GM23338 (cell line): ENCODE results near the gene CHST14. TPM values are rescaled to one million over a fixed set of nuclear protein-coding genes. Genes with fewer than 3 reads are reported as not detected.

ENCODE experiments used
- ATAC-seq: fragments of 200-7000 bp; cut with Tn5 transposase; 3 replicates; pipeline ENCODE4 v1.9.1; 2020
- DNase-seq: peaks from one replicate; pipeline ENCODE4 v3.0.0-alpha.2; 2015; ENCODE audit warnings: low spot score
- H2AFZ ChIP-seq: fragments of 200-600 bp; sonication (generic); 2 replicates; pipeline ENCODE4 v1.8.0; 2016; ENCODE audit warnings: antibody characterized with exemption, mild to moderate bottlenecking, moderate library complexity
- H3F3A ChIP-seq: fragments of 200-600 bp; sonication (generic); replicated peaks from 2 replicates; pipeline ENCODE4 v1.8.0; 2017; ENCODE audit warnings: antibody characterized with exemption, mixed run types, low read depth
- H3K27ac ChIP-seq: fragments of 200-600 bp; sonication (generic); 2 replicates; pipeline ENCODE4 v1.6.1; 2016; ENCODE audit warnings: low read depth
- H3K27me3 ChIP-seq: fragments of 200-600 bp; sonication (generic); 2 replicates; pipeline ENCODE4 v1.8.0; 2016; ENCODE audit warnings: mild to moderate bottlenecking, mixed run types, moderate library complexity; ENCODE audit not compliant: insufficient read depth
- H3K36me3 ChIP-seq: fragments of 200-600 bp; sonication (generic); 2 replicates; pipeline ENCODE4 v1.8.0; 2016; ENCODE audit warnings: mild to moderate bottlenecking; ENCODE audit not compliant: insufficient read depth
- H3K4me1 ChIP-seq: fragments of 200-600 bp; sonication (generic); 2 replicates; pipeline ENCODE4 v1.8.0; 2016; ENCODE audit warnings: mild to moderate bottlenecking, moderate library complexity; ENCODE audit not compliant: insufficient read depth
- H3K4me2 ChIP-seq: fragments of 200-600 bp; sonication (generic); 2 replicates; pipeline ENCODE4 v1.7.1; 2017; ENCODE audit warnings: mixed run types
- H3K4me3 ChIP-seq: fragments of 200-600 bp; sonication (generic); 2 replicates; pipeline ENCODE4 v1.6.1; 2016; ENCODE audit warnings: mixed run types
- H3K79me2 ChIP-seq: fragments of 200-600 bp; sonication (generic); replicated peaks from 2 replicates; pipeline ENCODE4 v1.8.0; 2017; ENCODE audit warnings: mild to moderate bottlenecking; ENCODE audit not compliant: insufficient read depth
- H3K9me2 ChIP-seq: fragments of 200-600 bp; sonication (generic); 2 replicates; pipeline ENCODE4 v1.8.0; 2017; ENCODE audit not compliant: insufficient read depth
- H4K20me1 ChIP-seq: fragments of 200-600 bp; sonication (generic); replicated peaks from 2 replicates; pipeline ENCODE4 v1.8.0; 2017; ENCODE audit warnings: mild to moderate bottlenecking; ENCODE audit not compliant: insufficient read depth
- H3K27ac Mint-ChIP-seq: 2 replicates; pipeline ENCODE4 v1.8.0; 2020; ENCODE audit warnings: inconsistent platforms, mild to moderate bottlenecking, moderate library complexity, mixed read lengths
- H3K27me3 Mint-ChIP-seq: 3 replicates; pipeline ENCODE4 v1.8.0; 2022; ENCODE audit warnings: low read depth, mild to moderate bottlenecking, moderate library complexity, mixed read lengths, inconsistent platforms; ENCODE audit not compliant: insufficient read depth, poor library complexity
- H3K36me3 Mint-ChIP-seq: 3 replicates; pipeline ENCODE4 v1.8.0; 2021; ENCODE audit warnings: low read depth, mild to moderate bottlenecking, inconsistent platforms, moderate library complexity, mixed read lengths
- H3K4me1 Mint-ChIP-seq: 3 replicates; pipeline ENCODE4 v1.8.0; 2020; ENCODE audit warnings: mild to moderate bottlenecking, inconsistent platforms, mixed read lengths
- H3K4me3 Mint-ChIP-seq: 3 replicates; pipeline ENCODE4 v1.8.0; 2021; ENCODE audit warnings: moderate library complexity, mild to moderate bottlenecking, inconsistent platforms, mixed read lengths
- H3K9me3 Mint-ChIP-seq: 3 replicates; pipeline ENCODE4 v1.8.0; 2020; ENCODE audit warnings: moderate library complexity, mild to moderate bottlenecking, inconsistent platforms, mixed read lengths
- CTCF ChIP-seq, 2 experiments: fragments of 200-600 bp in 1 of 2; sonication (generic) in 1 of 2; conservative IDR thresholded peaks; 2 replicates each; pipeline versions ENCODE4 v1.5.1 to v1.6.1; 2016 to 2017; ENCODE audit warnings: antibody characterized with exemption in 2 of 2, low read depth in 2 of 2, mild to moderate bottlenecking in 2 of 2, moderate library complexity in 1 of 2
- EZH2phosphoT487 ChIP-seq: fragments of 200-600 bp; sonication (generic); IDR thresholded peaks from one replicate; pipeline ENCODE4 v1.8.1; 2018; ENCODE audit warnings: antibody characterized with exemption; ENCODE audit not compliant: unreplicated experiment
- JUNB ChIP-seq: IDR thresholded peaks from one replicate; pipeline ENCODE4 v1.6.1; 2016; ENCODE audit warnings: antibody characterized with exemption; ENCODE audit not compliant: unreplicated experiment
- NANOG ChIP-seq: IDR thresholded peaks from 2 replicates; pipeline ENCODE4 v1.6.1; 2016; ENCODE audit warnings: antibody characterized with exemption, borderline replicate concordance
- POLR2AphosphoS5 ChIP-seq: IDR thresholded peaks from 2 replicates; pipeline ENCODE4 v1.6.1; 2016; ENCODE audit warnings: antibody characterized with exemption, low read depth
- STAT1 ChIP-seq: IDR thresholded peaks from one replicate; pipeline ENCODE4 v1.6.1; 2016; ENCODE audit warnings: antibody characterized with exemption; ENCODE audit not compliant: unreplicated experiment
- ZNF114 ChIP-seq: fragments of 250-450 bp; sonication (Bioruptor Pico); IDR thresholded peaks from 2 replicates; pipeline ENCODE4 v1.5.0; 2020; ENCODE audit warnings: mild to moderate bottlenecking, moderate library complexity
- ZNF331 ChIP-seq: fragments of 250-450 bp; sonication (Bioruptor Pico); IDR thresholded peaks from 2 replicates; pipeline ENCODE4 v1.5.0; 2020; ENCODE audit warnings: low read depth, mild to moderate bottlenecking, moderate library complexity
- ZNF462 ChIP-seq: fragments of 250-450 bp; sonication (Bioruptor Pico); IDR thresholded peaks from 2 replicates; pipeline ENCODE4 v1.5.0; 2020; ENCODE audit warnings: mild to moderate bottlenecking, moderate library complexity
- polyA plus RNA-seq: library from polyadenylated mRNA; unstranded; fragments of >200 nt; fragmentation: Nextera tagmentation; extraction: Ambion mirVana; gene quantifications from 2 replicates; pipeline ENCODE4 v1.2.1, GENCODE V29; 2016
- total RNA-seq: library from RNA; depleted of rRNA; stranded (reverse); fragments of >200 nt; shearing (Covaris generic); gene quantifications from 2 replicates; pipeline ENCODE4 v1.2.3, GENCODE V29; 2014

CHST14 gene
- total and polyA plus RNA-seq, 2 experiments from 2014 or later, result 8.4 to 15.6 TPM

- no peak for DNase-seq
- Histone ChIP-seq H3K4me2 (peak overlapping the region; percentile 85), H3K4me1 (peaks cover 17% of the 10 kb centered on the region), H2AFZ (no peak overlapping the region), H4K20me1 (peaks cover 7% of the 10 kb centered on the region), H3K27ac (peak overlapping the region; percentile 74; the same call in 1 of the 2 replicates), H3K27me3 (no peaks in the 10 kb centered on the region), H3K79me2 (no peaks in the 10 kb centered on the region), H3F3A (peaks cover 20% of the 10 kb centered on the region), H3K9me2 (no peaks in the 10 kb centered on the region), H3K4me3 (peak overlapping the region; percentile 81), H3K36me3 (no peaks in the 10 kb centered on the region; the same call in 1 of the 2 replicates)
- Mint-ChIP-seq H3K4me1 (peaks cover 30% of the 10 kb centered on the region), H3K4me3 (peak overlapping the region; percentile 64), H3K27me3 (peaks cover 24% of the 10 kb centered on the region), H3K27ac (no peak overlapping the region; the same call in 1 of the 2 replicates), H3K36me3 (peaks cover 28% of the 10 kb centered on the region), H3K9me3 (no peaks in the 10 kb centered on the region)
- no peak for TF ChIP-seq JUNB
- 0 out of 2 replicates have a peak, but pooled peaks have one; percentile 4 for TF ChIP-seq POLR2AphosphoS5
- no peak for ATAC-seq
Measured at GRCh38 chr15:40469776-40470390, 901 bp upstream of the CHST14 start.

GRCh38 chr15:40471105-40471807, 472 bp downstream of the CHST14 start:
- peak overlapping the region; percentile 84 for H3K4me3 Mint-ChIP-seq
- no peak for TF ChIP-seq EZH2phosphoT487
- no peak for TF ChIP-seq STAT1
- no peak for TF ChIP-seq ZNF331
- no peak for TF ChIP-seq ZNF114
- no peak for TF ChIP-seq ZNF462 (CRISPR knock-in tag)
- TF ChIP-seq NANOG, result no peak
- no peak for TF ChIP-seq CTCF (conservative IDR thresholded peaks at IDR 0.05; ENCODE audit: low read depth in 2 of 2)
- no peak for TF ChIP-seq POLR2AphosphoS5

More at GRCh38 chr15:40471105-40471807, 472 bp downstream of the CHST14 start:
- H3K9me2 ChIP-seq, result no peaks in the 10 kb centered on the region
- peak; percentile 53 for DNase-seq
- H2AFZ ChIP-seq, result peak overlapping the region; percentile 81
- H3K4me1 ChIP-seq, result peaks cover 17% of the 10 kb centered on the region
- no peaks in the 10 kb centered on the region for H3K36me3 ChIP-seq
- no peaks in the 10 kb centered on the region for H3K9me3 Mint-ChIP-seq
- peaks cover 35% of the 10 kb centered on the region for H3K4me1 Mint-ChIP-seq
- H3K27ac ChIP-seq, result no peak overlapping the region
- H3F3A ChIP-seq, result peaks cover 15% of the 10 kb centered on the region
- H3K4me3 ChIP-seq, result peak overlapping the region; percentile 81
- H3K27ac Mint-ChIP-seq, result no peak overlapping the region
- H3K36me3 Mint-ChIP-seq, result peaks cover 17% of the 10 kb centered on the region
- H3K79me2 ChIP-seq, result no peaks in the 10 kb centered on the region
- peaks cover 7% of the 10 kb centered on the region; the same call in 1 of the 2 replicates for H4K20me1 ChIP-seq
- peak overlapping the region; percentile 98 for H3K4me2 ChIP-seq
- H3K27me3 ChIP-seq, result no peaks in the 10 kb centered on the region
- ATAC-seq, result peak; percentile 54
- peaks cover 22% of the 10 kb centered on the region for H3K27me3 Mint-ChIP-seq
